Fibroblast of mammary gland (primary cell): ENCODE data around the gene CNKSR3.

Source experiments
- DNase-seq: peaks from one replicate; pipeline ENCODE4 v3.0.0-alpha.2; 2010; ENCODE audit warnings: low read depth
- H3K4me3 ChIP-seq: 2 replicates; pipeline ENCODE4 v1.5.1; 2011; ENCODE audit warnings: low read depth, mild to moderate bottlenecking, low read length, moderate library complexity; ENCODE audit not compliant: control insufficient read depth
- TF ChIP-seq, protein P1 (sequence below): conservative IDR thresholded peaks from 2 replicates; pipeline ENCODE4 v1.5.1; 2011; ENCODE audit warnings: low read depth, low read length, inconsistent platforms; ENCODE audit not compliant: control insufficient read depth, insufficient read depth

CNKSR3 gene

DNA sequence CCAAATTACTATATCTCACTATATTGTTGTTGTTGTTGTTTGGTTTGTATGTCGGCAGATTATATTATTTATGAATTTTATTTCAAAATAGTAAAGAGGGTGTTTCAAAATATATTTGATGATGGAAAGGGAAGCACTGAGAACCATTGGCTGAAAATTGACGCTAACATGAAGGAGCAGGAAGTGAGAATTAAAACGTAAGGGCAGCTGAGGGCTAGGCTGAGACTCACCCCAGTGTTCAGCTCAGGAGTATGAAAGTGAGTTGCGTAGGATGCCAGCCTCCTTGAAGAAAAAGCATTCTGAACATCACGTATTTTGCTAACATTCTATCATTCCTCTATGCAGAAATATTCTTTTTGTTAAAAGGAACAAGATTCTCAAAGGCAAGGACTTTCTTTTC, 143.1 kb downstream of the CNKSR3 start:
- H3K4me3 ChIP-seq, result no peak overlapping the region
- TF ChIP-seq, protein P1, sequence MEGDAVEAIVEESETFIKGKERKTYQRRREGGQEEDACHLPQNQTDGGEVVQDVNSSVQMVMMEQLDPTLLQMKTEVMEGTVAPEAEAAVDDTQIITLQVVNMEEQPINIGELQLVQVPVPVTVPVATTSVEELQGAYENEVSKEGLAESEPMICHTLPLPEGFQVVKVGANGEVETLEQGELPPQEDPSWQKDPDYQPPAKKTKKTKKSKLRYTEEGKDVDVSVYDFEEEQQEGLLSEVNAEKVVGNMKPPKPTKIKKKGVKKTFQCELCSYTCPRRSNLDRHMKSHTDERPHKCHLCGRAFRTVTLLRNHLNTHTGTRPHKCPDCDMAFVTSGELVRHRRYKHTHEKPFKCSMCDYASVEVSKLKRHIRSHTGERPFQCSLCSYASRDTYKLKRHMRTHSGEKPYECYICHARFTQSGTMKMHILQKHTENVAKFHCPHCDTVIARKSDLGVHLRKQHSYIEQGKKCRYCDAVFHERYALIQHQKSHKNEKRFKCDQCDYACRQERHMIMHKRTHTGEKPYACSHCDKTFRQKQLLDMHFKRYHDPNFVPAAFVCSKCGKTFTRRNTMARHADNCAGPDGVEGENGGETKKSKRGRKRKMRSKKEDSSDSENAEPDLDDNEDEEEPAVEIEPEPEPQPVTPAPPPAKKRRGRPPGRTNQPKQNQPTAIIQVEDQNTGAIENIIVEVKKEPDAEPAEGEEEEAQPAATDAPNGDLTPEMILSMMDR, result no peak
- no peak for DNase-seq

DNA sequence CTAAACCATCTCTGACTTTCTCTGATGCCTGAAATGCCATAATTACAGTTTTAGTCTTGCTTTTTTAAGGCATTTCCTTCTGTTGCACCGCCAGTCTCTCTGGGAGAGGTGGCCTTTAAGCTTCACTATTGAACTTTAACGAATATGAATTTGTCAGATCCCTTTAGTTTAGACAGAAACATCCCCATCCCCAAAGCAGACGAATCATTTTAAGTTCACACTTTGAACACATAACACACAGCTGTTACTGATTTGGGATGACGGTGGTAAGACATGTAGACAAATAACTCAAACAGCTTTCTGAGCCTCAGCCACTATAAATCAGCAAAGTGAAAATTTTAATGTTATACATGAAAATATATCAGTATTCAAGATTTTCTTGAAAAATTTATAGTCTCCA, 146.7 kb downstream of the CNKSR3 start:
- no peak overlapping the region for H3K4me3 ChIP-seq
- TF ChIP-seq, protein P1, result no peak
- DNase-seq, result peak; percentile 11

DNA sequence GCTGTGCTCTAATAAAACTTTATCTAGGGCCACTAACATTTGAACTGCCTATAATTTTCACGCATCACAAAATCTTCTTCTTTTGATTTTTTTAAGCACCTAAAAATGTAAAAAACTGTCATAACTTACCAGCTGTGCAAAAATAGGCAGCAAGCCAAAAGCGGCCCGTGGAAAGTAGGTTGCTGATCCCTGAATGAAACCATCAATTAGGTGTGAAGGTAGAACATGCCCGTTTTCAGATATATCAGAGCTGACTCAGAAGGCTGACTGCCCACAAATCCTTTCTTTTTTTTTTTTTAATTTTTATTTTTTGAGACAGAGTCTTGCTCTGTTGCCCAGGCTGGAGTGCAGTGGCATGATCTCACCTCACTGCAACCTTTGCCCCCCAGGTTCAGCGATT, 149.0 kb downstream of the CNKSR3 start:
- DNase-seq, result no peak
- no peak overlapping the region for H3K4me3 ChIP-seq
- TF ChIP-seq, protein P1, result no peak

DNA sequence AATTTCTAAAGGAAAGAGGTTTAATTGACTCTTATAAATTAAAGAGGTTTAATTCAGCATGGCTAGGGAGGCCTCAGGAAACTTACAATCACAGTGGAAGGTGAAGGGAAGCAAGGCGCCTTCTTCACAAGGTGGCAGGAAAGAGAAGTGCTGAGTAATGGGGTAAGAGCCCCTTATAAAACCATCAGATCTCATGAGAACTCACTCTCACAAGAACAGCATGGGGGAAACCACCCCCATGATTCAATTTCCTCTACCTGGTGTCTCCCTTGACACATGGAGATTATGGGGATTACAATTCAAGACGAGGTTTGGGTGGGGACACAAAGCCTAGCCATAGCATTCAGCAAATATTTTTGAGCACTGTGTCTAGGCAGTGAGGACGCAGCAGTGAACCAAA, 150.0 kb downstream of the CNKSR3 start:
- TF ChIP-seq, protein P1, result no peak
- no peak overlapping the region for H3K4me3 ChIP-seq

DNA sequence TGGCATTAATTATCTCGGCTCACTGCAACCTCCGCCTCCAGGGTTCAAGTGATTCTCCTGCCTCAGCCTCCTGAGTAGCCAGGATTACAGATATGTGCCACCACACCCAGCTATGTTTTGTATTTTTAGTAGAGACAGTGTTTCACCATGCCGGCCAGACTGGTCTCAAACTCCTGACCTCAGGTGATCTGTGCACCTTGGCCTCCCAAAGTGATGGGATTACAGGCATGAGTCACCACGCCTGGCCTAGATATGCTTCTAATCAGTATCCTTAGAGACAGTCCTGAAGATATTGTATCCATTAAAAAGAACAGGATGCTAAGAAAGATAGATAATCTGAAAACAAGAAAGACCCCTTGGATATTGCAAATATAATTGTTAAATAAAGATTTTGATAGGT, 150.8 kb downstream of the CNKSR3 start:
- H3K4me3 ChIP-seq, result no peak overlapping the region
- DNase-seq, result no peak
- TF ChIP-seq, protein P1, result no peak

More for the DNA sequence above, 150.0 kb downstream of the CNKSR3 start:
- no peak for DNase-seq

DNA sequence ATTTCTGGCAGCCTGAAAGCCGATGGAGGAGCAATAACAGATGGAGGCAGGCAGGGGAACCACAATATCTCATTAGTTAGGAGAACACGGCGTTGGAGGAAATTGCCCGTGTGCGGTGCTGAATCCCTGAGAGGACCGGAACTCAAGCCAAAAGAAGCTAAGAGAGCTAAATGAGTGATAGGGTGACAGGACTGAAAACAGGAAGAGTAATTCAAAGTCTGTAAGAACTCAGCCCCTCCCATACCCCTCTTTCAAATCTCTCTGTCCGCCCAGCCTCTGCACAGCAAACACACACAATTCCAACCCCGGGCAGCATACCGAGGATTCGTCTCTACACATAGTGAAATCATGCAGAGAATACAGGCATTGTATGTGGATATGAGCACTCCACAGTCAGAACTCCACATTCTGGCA, 151.3 kb downstream of the CNKSR3 start:
- TF ChIP-seq, protein P1, result no peak
- no peak for DNase-seq

DNA sequence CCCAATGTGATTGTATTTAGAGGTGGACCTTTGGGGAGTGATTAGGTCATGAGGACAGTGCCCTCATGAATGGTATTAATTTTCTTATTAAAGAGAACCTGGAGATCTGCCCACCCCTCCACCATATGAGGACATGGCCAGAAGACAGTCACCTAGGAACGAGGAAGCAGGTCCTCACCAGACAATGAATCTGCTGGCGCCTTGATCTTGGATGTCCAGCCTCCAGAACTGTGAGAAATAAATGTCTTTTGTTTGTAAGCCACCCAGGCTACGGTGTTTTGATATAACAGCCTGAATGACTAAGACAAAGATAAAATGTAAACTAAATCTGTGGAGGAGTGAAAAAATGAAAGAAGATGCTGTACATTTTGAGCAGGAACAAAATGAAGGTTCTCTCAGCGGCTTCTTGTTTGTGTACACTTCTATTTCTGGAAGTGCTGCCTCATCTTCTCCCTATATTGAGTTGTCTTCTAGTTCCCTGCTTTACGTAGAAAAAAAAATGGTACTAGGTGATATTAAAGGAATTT, 152.4 kb downstream of the CNKSR3 start:
- TF ChIP-seq, protein P1, result no peak
- no peak for DNase-seq
- no peak overlapping the region for H3K4me3 ChIP-seq

More for the DNA sequence above, 151.3 kb downstream of the CNKSR3 start:
- no peak overlapping the region for H3K4me3 ChIP-seq
